ENCODE results near the gene GATA6. TPM values are rescaled to one million over a fixed set of nuclear protein-coding genes. Genes with fewer than 3 reads are reported as not detected.

The GATA6 gene
- polyA plus RNA-seq, 1 donor (not counting 4 experiments of a cell fraction or from before 2014, with no cell fraction given): 0.37 TPM

- no peaks in the 10 kb centered on the region for H3K9me1 ChIP-seq (ENCODE audit: control insufficient read depth, extremely low read depth, insufficient read depth, low read length)
- no peak overlapping the region for H3K4me3 ChIP-seq (ENCODE audit: control insufficient read depth in 2 of 3, extremely low read depth in 1 of 3, insufficient read depth in 2 of 3, low read depth in 1 of 3, low read length in 3 of 3)
- DNase-seq (ENCODE audit: low read depth, low spot score) (no peak), FAIRE-seq (no peak)
- H3K4me2 ChIP-seq (ENCODE audit: control insufficient read depth, extremely low read depth, insufficient read depth, low read depth, low read length): no peak overlapping the region
- H3K36me3 ChIP-seq (ENCODE audit: control insufficient read depth in 2 of 2, extremely low read depth in 1 of 2, insufficient read depth in 2 of 2, low read length in 2 of 2): no peaks in the 10 kb centered on the region
- TF ChIP-seq, protein P1, sequence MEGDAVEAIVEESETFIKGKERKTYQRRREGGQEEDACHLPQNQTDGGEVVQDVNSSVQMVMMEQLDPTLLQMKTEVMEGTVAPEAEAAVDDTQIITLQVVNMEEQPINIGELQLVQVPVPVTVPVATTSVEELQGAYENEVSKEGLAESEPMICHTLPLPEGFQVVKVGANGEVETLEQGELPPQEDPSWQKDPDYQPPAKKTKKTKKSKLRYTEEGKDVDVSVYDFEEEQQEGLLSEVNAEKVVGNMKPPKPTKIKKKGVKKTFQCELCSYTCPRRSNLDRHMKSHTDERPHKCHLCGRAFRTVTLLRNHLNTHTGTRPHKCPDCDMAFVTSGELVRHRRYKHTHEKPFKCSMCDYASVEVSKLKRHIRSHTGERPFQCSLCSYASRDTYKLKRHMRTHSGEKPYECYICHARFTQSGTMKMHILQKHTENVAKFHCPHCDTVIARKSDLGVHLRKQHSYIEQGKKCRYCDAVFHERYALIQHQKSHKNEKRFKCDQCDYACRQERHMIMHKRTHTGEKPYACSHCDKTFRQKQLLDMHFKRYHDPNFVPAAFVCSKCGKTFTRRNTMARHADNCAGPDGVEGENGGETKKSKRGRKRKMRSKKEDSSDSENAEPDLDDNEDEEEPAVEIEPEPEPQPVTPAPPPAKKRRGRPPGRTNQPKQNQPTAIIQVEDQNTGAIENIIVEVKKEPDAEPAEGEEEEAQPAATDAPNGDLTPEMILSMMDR (optimal IDR thresholded peaks at IDR 0.05 in 1 of 3, IDR thresholded peaks at IDR 0.05 in 1 of 3, conservative IDR thresholded peaks at IDR 0.05 in 1 of 3; ENCODE audit: extremely low read depth in 1 of 3, insufficient read depth in 2 of 3, low read length in 3 of 3): no peak
- TF ChIP-seq EZH2 (IDR thresholded peaks at IDR 0.05; ENCODE audit: low read length): peak; percentile 40
- dilution Hi-C loops (cut with MboI; ENCODE audit: extremely low pct_ligation_motif_present, low sequenced_read_pairs): no loop called here
- H4K20me1 ChIP-seq (ENCODE audit: control insufficient read depth, extremely low read depth, insufficient read depth, low read length): no peaks in the 10 kb centered on the region
- no peak overlapping the region for H3K27ac ChIP-seq (ENCODE audit: control insufficient read depth, insufficient read depth, low read length)
- H3K27me3 ChIP-seq (ENCODE audit: control insufficient read depth, extremely low read depth, insufficient read depth, low read length): peaks cover 82% of the 10 kb centered on the region
- H3K79me2 ChIP-seq (ENCODE audit: control insufficient read depth, insufficient read depth, low read length): no peaks in the 10 kb centered on the region
- H3K9me3 ChIP-seq (ENCODE audit: control insufficient read depth, low read depth, low read length): no peaks in the 10 kb centered on the region
- H3K4me1 ChIP-seq (ENCODE audit: control insufficient read depth, extremely low read depth, insufficient read depth, low read length): peaks cover 5% of the 10 kb centered on the region
- H2AFZ ChIP-seq (ENCODE audit: control insufficient read depth, low read length): no peak overlapping the region
- no peak overlapping the region for H3K9ac ChIP-seq (ENCODE audit: control insufficient read depth, extremely low read depth, insufficient read depth, low read length)
Observed at GRCh38 chr18:22175346-22175745, 6.0 kb downstream of the GATA6 start.

DNA sequence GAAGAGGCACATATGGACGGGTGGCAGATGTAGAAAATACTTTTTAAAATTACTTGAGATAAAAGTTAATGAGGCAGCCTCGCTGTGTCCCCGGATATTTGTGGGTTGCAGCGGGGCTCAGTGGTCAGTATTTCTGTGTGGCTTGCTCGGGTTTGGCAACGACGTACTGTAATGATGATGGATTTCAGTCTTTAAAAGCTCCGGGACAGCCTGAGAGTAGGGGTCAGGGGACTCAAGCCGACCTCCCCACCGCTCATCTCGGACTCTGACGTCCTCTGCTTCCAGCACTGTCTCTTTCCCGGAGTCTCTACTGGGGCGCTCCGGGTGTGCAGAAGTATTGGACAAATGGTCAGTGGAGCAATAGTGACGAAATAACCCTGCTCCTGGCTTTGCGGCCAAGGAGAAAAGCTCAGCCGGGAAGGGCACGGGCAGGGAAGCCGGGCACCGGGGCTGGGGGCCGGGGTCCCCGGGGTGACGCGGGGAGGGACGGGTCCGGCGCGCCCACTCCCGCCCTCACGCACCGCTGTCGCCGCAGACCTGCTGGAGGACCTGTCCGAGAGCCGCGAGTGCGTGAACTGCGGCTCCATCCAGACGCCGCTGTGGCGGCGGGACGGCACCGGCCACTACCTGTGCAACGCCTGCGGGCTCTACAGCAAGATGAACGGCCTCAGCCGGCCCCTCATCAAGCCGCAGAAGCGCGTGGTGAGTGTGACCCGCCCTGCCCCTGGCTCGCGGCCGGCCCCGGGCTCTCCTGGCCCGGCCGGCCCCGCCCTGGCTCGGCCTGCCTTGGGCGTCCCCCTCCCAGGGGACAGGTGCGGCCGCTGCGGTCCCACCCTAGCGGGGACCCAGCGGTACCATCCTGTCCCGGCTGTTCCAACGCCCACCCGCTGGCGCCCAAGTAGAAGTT lies 7.3 kb downstream of the GATA6 start:
- peak; percentile 78 for TF ChIP-seq EZH2 (IDR thresholded peaks at IDR 0.05; ENCODE audit: low read length)
- TF ChIP-seq, protein P1 (optimal IDR thresholded peaks at IDR 0.05 in 1 of 3, IDR thresholded peaks at IDR 0.05 in 1 of 3, conservative IDR thresholded peaks at IDR 0.05 in 1 of 3; ENCODE audit: extremely low read depth in 1 of 3, insufficient read depth in 2 of 3, low read length in 3 of 3): no peak
- peaks cover 73% of the 10 kb centered on the region for H3K27me3 ChIP-seq (ENCODE audit: control insufficient read depth, extremely low read depth, insufficient read depth, low read length)
- no peak for FAIRE-seq

More for the DNA sequence above, 7.3 kb downstream of the GATA6 start:
- H3K9ac ChIP-seq (ENCODE audit: control insufficient read depth, extremely low read depth, insufficient read depth, low read length): no peak overlapping the region
- no peak for DNase-seq (ENCODE audit: low read depth, low spot score)
- H4K20me1 ChIP-seq (ENCODE audit: control insufficient read depth, extremely low read depth, insufficient read depth, low read length): no peaks in the 10 kb centered on the region
- no peak overlapping the region for H3K4me2 ChIP-seq (ENCODE audit: control insufficient read depth, extremely low read depth, insufficient read depth, low read depth, low read length)
- no peak overlapping the region for H3K4me3 ChIP-seq (ENCODE audit: control insufficient read depth in 2 of 3, extremely low read depth in 1 of 3, insufficient read depth in 2 of 3, low read depth in 1 of 3, low read length in 3 of 3)
- no peaks in the 10 kb centered on the region for H3K79me2 ChIP-seq (ENCODE audit: control insufficient read depth, insufficient read depth, low read length)
- H3K4me1 ChIP-seq (ENCODE audit: control insufficient read depth, extremely low read depth, insufficient read depth, low read length): no peaks in the 10 kb centered on the region
- H3K36me3 ChIP-seq (ENCODE audit: control insufficient read depth in 2 of 2, extremely low read depth in 1 of 2, insufficient read depth in 2 of 2, low read length in 2 of 2): no peaks in the 10 kb centered on the region
- dilution Hi-C loops (cut with MboI; ENCODE audit: extremely low pct_ligation_motif_present, low sequenced_read_pairs): no loop called here
- H2AFZ ChIP-seq (ENCODE audit: control insufficient read depth, low read length): no peak overlapping the region
- no peak overlapping the region for H3K27ac ChIP-seq (ENCODE audit: control insufficient read depth, insufficient read depth, low read length)
- no peaks in the 10 kb centered on the region for H3K9me1 ChIP-seq (ENCODE audit: control insufficient read depth, extremely low read depth, insufficient read depth, low read length)
- no peaks in the 10 kb centered on the region for H3K9me3 ChIP-seq (ENCODE audit: control insufficient read depth, low read depth, low read length)

All from keratinocyte (primary cell).